ENCODE results near the gene BCL3. TPM values are rescaled to one million over a fixed set of nuclear protein-coding genes. Genes with fewer than 3 reads are reported as not detected.

Gene BCL3
- total RNA-seq, 1 donor from 2014 or later, result 19.1 TPM

- Histone ChIP-seq H3K4me3 (ENCODE audit: low read depth, low read length) (no peak overlapping the region), H3K27me3 (ENCODE audit: control insufficient read depth, insufficient read depth, low read length) (no peaks in the 10 kb centered on the region), H3K36me3 (ENCODE audit: control insufficient read depth, insufficient read depth, low read length) (peaks cover 1% of the 10 kb centered on the region)
- no peak for TF ChIP-seq CTCF (IDR thresholded peaks at IDR 0.05; ENCODE audit: insufficient read depth, low read length, poor library complexity, severe bottlenecking)
- no peak for DNase-seq (ENCODE audit: low read depth)
These were observed 1.9 kb upstream of the BCL3 start for GRCh38 chr19:44746616-44746945.

- Histone ChIP-seq H3K36me3 (ENCODE audit: control insufficient read depth, insufficient read depth, low read length) (peaks cover 1% of the 10 kb centered on the region), H3K27me3 (ENCODE audit: control insufficient read depth, insufficient read depth, low read length) (no peaks in the 10 kb centered on the region), H3K4me3 (ENCODE audit: low read depth, low read length) (peak overlapping the region; percentile 74)
- no peak for TF ChIP-seq CTCF (IDR thresholded peaks at IDR 0.05; ENCODE audit: insufficient read depth, low read length, poor library complexity, severe bottlenecking)
- peak; percentile 60 for DNase-seq (ENCODE audit: low read depth)
These were observed 1.4 kb upstream of the BCL3 start for GRCh38 chr19:44746946-44747738.

- peak overlapping the region; percentile 74 for H3K4me3 ChIP-seq (ENCODE audit: low read depth, low read length)
- no peaks in the 10 kb centered on the region for H3K27me3 ChIP-seq (ENCODE audit: control insufficient read depth, insufficient read depth, low read length)
- H3K36me3 ChIP-seq (ENCODE audit: control insufficient read depth, insufficient read depth, low read length), result peaks cover 1% of the 10 kb centered on the region
- no peak for DNase-seq (ENCODE audit: low read depth)
- no peak for TF ChIP-seq CTCF (IDR thresholded peaks at IDR 0.05; ENCODE audit: insufficient read depth, low read length, poor library complexity, severe bottlenecking)
These were observed 626 bp upstream of the BCL3 start for GRCh38 chr19:44747739-44748425.

- peak overlapping the region; percentile 74 for H3K4me3 ChIP-seq (ENCODE audit: low read depth, low read length)
- H3K36me3 ChIP-seq (ENCODE audit: control insufficient read depth, insufficient read depth, low read length), result peaks cover 1% of the 10 kb centered on the region
- DNase-seq (ENCODE audit: low read depth), result no peak
- no peaks in the 10 kb centered on the region for H3K27me3 ChIP-seq (ENCODE audit: control insufficient read depth, insufficient read depth, low read length)
- TF ChIP-seq CTCF (IDR thresholded peaks at IDR 0.05; ENCODE audit: insufficient read depth, low read length, poor library complexity, severe bottlenecking), result no peak
These were observed 784 bp downstream of the BCL3 start for GRCh38 chr19:44749292-44749691.

- no peak for TF ChIP-seq CTCF (IDR thresholded peaks at IDR 0.05; ENCODE audit: insufficient read depth, low read length, poor library complexity, severe bottlenecking)
- Histone ChIP-seq H3K36me3 (ENCODE audit: control insufficient read depth, insufficient read depth, low read length) (peaks cover 2% of the 10 kb centered on the region), H3K27me3 (ENCODE audit: control insufficient read depth, insufficient read depth, low read length) (no peaks in the 10 kb centered on the region), H3K4me3 (ENCODE audit: low read depth, low read length) (peak overlapping the region; percentile 74)
- no peak for DNase-seq (ENCODE audit: low read depth)
These were observed 1.5 kb downstream of the BCL3 start for GRCh38 chr19:44749994-44750393.
